Fibroblast of skin of left quadriceps (primary cell): Measurements from ENCODE around the gene TRIP13.
A peak's percentile ranks its signal among the peaks of the same experiment; 100 is the strongest.
"Not testable (repeated sequence)": the region's sequence is repeated elsewhere in the genome, so short reads cannot be mapped to it uniquely, and the experiment has no call there.

Source experiments
- DNase-seq, 2 experiments: peaks; one replicate each; pipeline ENCODE4 v3.0.0-alpha.2; 2013; ENCODE audit warnings: low read depth in 2 of 2

The TRIP13 gene

DNA sequence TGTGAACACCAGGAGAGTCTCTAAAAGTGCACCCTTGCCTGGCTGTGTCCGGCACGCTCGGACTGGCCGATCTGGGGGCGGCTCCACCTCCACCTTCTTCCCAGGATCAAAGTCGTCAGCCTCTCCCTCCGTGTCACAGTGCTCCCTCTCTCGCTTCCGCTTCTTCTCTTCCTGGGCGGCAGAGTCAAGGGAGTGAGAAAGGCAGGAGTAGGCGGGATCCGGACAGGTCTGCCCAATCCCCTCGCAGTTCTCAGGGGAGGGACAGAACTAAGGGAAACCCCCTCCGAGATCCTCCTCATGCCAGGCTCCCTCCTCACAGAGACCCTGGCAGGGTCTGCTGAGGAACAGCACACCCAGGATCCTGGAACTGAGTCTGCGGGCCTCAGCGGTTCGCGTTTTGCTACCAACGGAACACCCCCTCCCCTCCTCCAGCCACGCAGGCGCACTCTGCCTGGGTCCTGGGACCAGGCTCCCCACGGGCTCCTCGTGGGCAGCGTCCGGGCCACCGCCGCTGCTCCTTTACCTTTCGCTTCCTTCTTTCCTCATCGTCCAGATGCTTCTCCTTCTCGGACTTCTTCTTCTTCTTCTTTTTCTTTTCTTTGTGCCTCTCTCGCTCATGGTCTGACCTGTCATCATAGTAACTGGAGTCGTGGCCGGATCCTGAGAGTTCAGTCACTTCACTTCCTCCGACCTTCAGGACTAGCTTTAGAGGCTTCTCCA is 1.4 kb upstream of the TRIP13 start:
- DNase-seq, result no peak

- DNase-seq, result peak in 1 of 2 experiments; percentile 1
Measured at GRCh38 chr5:891837-892393, 769 bp upstream of the TRIP13 start.

DNA sequence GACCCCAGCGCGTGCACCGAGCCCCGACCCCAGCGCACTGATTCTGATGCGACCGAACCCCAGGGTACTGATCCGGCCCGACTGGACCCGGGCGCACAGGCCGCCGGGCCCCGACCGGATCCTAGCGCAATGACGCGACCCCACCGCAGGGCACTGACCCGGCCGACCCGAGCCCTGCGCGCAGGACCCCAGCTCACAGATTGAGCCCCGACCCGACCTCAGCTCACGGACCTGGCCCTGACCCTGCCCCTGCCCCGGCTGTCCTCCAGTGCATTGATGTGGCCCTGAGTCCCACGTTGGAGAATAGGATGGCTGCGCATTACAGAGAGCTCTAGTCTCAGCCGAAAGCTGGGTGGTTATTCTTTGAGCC is 438 bp downstream of the TRIP13 start:
- DNase-seq, result no peak

DNA sequence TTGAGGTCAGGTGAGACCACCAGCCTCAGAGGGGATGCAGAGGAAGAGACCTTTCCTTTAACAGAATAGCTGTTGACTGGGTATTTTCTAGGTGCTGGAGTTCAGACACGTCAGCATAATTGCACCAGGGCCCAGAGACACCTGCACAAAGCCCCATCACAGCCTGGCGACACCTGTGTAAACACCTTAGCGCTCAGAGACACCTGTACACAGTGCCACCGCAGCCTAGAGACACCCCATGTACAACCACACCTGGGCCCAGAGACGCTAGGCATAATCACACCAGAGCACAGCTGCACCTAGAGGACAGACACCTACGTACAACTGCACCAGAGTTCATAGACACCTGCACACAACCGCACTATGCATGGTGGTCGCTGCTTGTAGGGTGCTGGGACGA is 1.0 kb downstream of the TRIP13 start:
- DNase-seq, result no peak

GRCh38 chr5:900781-901180 is 8.1 kb downstream of the TRIP13 start:
- DNase-seq, result no peak

DNA sequence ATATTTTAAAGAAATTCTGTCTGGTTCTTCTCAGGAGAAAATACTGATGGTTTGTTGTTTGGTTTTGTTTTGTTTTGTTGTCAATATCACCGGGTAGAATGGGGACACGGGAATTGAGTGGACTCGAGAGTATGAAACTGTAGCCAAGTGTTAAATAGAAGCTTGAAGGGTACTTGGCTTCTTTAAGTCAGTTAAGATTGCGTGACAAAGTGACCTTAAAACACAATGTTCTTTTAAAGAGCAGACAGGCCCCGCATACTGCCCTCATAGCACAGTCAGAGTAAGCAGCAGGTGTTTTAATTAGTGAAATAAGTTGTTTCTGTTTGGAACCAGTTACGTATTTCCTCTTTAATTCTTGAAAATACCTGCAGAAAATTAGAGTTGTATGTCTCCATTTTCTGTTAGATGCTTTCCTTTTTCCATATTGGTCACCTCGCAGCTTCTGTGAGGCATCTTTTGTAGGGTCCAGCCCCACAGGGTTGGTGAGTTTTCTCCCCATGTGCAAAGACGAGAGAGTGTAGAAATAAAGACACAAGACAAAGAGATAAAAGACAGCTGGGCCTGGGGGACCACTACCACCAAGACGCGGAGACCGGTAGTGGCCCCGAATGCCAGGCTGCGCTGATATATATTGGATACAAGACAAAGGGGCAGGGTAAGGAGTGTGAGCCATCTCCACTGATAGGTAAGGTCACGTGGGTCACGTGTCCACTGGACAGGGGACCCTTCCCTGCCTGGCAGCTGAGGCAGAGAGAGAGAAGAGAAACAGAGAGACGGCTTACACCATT is 9.6 kb downstream of the TRIP13 start:
- no peak for DNase-seq

- DNase-seq, result no peak
Measured at GRCh38 chr5:903756-904096, 11.0 kb downstream of the TRIP13 start.

- DNase-seq, result no peak
Measured at GRCh38 chr5:905139-905642, 12.5 kb downstream of the TRIP13 start.

DNA sequence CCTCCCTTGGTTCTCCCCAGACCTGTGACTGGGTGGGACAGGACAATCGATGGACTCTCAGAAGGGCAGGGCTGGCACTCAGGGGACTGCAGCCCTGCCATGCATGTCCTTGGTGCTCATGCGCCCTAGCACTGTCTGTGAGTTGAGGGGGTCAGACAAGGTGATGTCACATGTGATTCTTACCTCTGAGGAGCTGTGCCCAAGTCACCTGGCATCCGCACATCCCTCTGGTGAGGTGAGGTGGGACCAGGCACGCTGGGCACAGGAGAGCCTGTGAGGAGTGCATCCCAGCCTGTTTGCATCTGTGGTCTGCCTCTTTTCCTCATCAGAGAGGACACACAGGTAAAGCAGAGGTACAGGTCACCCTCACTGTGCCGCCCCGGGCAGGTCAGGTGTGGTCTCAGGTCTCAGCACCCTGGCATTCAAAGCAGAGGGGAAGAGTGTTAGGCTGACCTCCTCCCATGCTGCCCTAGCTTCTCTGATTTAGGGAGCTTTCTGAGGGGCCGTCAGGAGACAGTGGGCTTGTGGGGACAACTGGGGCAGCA is 14.8 kb downstream of the TRIP13 start:
- no peak for DNase-seq

DNA sequence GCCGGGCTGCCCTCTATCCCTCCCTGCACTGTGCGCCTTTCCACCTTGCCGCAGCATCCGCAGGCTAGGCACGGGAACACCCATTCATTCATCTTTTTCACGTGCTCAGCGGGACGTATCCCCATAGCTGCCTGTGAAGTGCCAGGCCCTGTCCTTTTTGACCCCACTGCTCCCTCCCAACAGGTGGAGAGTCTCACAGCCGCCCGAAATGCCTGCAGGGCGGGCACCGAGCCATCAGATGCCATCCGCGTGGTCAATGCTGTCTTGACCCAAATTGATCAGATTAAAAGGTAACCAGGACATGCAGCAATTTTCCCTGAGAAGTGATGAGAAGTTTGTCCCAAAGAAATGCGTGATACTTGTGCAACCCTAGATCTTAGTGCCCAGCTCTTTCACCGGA is 15.5 kb downstream of the TRIP13 start:
- DNase-seq, result no peak

DNA sequence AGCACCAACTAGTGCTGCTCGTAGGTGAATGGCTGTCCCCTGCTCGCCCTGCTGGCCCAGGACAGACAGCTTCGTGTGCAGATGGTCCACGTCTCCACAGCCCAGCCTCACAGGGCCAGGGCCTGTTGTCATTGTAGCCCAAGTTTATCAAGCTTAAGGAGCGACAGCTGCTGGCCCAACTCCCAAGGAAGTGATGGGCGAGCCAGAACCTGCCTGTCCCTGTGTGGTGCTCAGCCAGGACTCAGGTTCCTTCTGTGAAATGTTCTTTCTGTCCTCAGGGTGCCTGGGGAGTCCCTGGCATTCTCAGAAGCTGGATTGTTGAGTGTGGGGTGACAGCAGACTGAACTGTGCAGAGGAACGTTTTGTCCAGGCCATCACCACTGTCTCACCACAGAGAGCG is 16.4 kb downstream of the TRIP13 start:
- no peak for DNase-seq

DNA sequence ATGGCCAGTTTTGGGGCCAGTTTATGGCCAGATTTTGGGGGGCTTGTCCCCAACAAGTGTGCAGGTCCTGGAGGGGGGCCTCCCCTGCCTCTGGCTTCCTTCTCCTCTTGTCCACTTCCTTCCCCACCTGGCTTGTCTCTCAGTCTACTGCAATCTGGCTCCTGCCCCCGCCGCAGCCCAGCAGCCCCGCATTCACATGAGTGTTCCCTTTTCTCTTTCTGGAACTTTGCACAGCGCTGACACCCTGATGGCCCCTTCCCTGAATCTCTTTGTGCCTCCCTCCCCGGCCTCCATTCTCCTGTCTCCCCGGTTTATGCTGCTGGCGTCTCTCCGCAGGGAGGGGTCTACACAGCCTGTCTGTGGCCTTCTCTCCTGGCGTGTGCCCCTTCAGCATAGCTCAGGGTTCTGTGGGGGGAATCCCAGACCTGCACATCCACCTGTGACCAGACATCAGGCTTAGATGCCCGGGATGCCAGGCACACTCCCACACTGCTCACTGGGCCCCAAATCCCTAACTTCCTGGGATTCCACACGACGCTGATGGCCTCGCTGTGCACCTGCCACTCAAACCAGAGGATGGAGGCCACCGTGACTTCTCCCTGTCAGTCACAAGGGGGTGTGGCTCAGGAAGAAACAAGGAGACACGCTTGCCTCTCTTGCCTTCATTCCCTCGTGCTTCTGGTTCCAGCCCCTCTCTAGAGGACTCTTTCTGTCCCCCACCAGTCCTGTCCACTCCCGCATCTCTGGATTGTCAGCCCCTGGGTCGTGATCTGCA is 17.5 kb downstream of the TRIP13 start:
- no peak for DNase-seq

- no peak for DNase-seq
Measured at GRCh38 chr5:910769-911160, 18.1 kb downstream of the TRIP13 start.

- no peak for DNase-seq
Measured at GRCh38 chr5:911601-912000, 18.9 kb downstream of the TRIP13 start.

DNA sequence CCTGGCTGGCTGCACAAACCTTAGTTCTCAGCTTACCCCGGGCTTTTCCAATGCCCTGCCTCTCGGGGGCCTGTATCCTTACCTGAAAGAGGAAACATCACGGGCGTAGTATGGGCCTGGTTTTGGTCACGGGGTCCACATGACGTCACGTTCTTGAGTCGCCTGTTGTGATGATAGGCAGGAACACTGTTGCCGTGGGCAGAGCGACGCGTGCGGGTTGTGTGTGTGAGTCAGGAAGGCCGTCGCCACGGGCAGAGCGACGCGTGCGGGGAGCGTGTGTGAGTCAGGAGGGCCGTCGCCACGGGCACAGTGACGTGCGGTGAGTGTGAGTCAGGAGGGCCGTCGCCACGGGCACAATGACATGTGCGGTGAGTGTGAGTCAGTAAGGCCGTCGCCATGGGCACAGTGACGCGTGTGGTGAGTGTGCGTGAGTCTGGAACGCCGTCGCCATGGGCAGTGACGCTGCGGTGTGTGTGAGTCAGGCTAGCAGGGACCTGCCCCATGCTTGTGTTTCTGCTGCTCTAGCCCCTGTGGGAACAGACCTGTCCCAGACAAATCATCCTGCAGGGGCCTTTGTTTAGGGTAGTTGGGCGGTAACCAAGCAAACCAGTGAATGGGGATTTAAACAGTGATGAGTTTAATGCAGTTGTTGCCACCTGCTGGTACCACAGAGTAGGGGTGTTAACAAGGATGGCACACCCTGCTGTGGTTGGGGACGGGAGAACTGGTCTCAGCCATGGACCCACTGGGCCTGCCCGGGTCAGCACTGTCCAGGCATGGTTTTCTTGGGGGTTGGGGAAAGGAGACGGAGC is 19.8 kb downstream of the TRIP13 start:
- DNase-seq, result peak; percentile 61 to 62

GRCh38 chr5:914174-914573 is 21.5 kb downstream of the TRIP13 start:
- no peak for DNase-seq

DNA sequence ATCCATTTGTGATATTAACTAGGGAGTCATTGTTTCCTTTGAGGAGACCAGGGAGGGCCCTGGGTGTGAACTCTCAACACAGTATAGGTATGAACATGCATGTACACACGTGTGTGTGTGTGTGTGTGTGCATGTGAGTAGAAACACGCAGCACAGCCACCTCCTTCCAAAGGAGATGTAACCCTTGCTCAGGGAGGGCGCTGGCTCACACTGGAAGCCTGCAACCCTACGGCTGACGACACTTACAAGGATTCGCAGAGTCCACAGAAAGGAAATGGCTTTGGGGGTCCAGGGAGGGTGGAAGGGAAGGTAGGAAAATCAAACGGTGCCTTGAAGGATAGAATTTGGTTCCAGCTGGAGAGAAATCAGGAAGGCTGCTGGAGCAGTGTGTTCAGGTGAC is 21.9 kb downstream of the TRIP13 start:
- no peak for DNase-seq

DNA sequence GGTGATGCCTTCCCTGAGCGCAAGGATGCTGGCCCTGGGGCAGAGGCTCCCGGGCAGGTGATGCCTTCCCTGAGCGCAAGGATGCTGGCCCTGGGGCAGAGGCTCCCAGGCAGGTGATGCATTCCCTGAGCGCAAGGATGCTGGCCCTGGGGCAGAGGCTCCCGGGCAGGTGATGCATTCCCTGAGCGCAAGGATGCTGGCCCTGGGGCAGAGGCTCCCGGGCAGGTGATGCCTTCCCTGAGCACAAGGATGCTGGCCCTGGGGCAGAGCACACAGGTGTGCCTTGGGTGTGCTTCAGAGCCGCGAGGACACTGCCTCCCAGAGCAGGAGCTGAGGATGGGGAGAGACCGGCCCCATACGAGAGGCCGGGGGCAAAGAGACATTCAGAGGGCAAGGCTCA is 22.7 kb downstream of the TRIP13 start:
- DNase-seq, result not testable (repeated sequence)

- no peak for DNase-seq
Measured at GRCh38 chr5:915946-916345, 23.3 kb downstream of the TRIP13 start.

DNA sequence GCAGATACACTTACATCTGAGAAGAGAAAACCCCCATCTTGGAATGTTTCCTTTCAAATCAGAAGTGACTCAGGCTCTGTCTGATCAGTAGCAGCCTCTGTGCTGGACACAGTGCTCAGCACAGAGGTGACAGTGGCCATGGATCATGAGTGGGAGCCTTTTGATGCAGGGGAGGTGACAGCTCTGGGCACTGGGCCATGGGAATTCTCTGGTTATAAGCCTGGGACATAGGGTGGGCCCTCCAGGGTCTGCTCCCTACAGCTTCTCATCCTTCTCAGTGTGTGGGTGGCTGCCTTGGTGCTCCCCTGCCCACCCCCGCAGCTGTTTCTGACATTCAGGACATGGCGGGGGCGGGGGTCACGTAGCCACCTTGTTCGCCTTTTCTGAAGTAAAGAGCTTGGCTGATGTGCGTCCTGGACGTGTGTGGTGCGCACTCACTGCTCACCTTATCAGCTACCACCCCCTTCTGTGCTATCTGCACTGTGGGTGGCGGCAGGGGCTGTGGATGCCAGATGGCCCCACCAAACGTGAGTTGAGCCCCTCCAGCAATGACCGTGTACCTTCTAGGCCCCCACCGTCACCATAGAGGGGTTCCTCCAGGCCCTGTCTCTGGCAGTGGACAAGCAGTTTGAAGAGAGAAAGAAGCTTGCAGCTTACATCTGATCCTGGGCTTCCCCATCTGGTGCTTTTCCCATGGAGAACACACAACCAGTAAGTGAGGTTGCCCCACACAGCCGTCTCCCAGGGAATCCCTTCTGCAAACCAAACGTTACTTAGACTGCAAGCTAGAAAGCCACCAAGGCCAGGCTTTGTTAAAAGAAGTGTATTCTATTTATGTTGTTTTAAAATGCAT is 24.0 kb downstream of the TRIP13 start:
- no peak for DNase-seq
